HEK293 (cell line): ENCODE measurements around the gene ABCC2.

Source experiments
- CTCF ChIA-PET: fragments of 350-600 bp; formaldehyde crosslinking; extraction: SDS; loops from one replicate; lab custom pipeline; 2021; ENCODE audit warnings: antibody characterized with exemption; lab: Yijun Ruan, JAX
- POLR2A ChIA-PET: fragments of 300-600 bp; formaldehyde crosslinking; extraction: SDS; loops from one replicate; lab custom pipeline; 2020; ENCODE audit warnings: antibody characterized with exemption, inconsistent platforms; lab: Yijun Ruan, JAX
- H3K27ac ChIP-seq: fragments of 200-500 bp; sonication (Bioruptor generic); 2 replicates; pipeline ENCODE4 v1.5.1; 2014; ENCODE audit warnings: low read depth, low read length, control low read depth, inconsistent platforms; ENCODE audit errors: extremely low read depth
- H3K36me3 ChIP-seq, 2 experiments: fragments of 200-500 bp in 1 of 2; sonication (Bioruptor generic) in 1 of 2; 1 replicate in 1 of 2; 2 replicates in 1 of 2; pipeline ENCODE4 v1.5.1; 2014 to 2017; ENCODE audit warnings: inconsistent platforms in 2 of 2, low read length in 2 of 2; ENCODE audit not compliant: control insufficient read depth in 2 of 2, insufficient read depth in 1 of 2
- H3K4me1 ChIP-seq: fragments of 200-500 bp; sonication (Bioruptor generic); 2 replicates; pipeline ENCODE4 v1.5.1; 2014; ENCODE audit warnings: mild to moderate bottlenecking, low read length, inconsistent platforms; ENCODE audit not compliant: control insufficient read depth, insufficient read depth
- H3K4me3 ChIP-seq: 2 replicates; pipeline ENCODE4 v1.5.1; 2011; ENCODE audit warnings: low read depth, mild to moderate bottlenecking, control low read depth, low read length, moderate library complexity
- H3K9me3 ChIP-seq: fragments of 200-500 bp; sonication (Bioruptor generic); 2 replicates; pipeline ENCODE4 v1.5.1; 2014; ENCODE audit warnings: low read depth, low read length, inconsistent platforms; ENCODE audit not compliant: control insufficient read depth, insufficient read depth
- BCL6B ChIP-seq: fragments of 450-650 bp; formaldehyde crosslinking; IDR thresholded peaks from 2 replicates; pipeline ENCODE4 v1.5.1; 2017; ENCODE audit warnings: missing biosample characterization, missing genetic modification characterization
- GLIS1 ChIP-seq: fragments of 450-650 bp; formaldehyde crosslinking; IDR thresholded peaks from 2 replicates; pipeline ENCODE4 v1.5.1; 2016; ENCODE audit warnings: missing biosample characterization, missing genetic modification characterization
- GLIS2 ChIP-seq: fragments of 450-650 bp; formaldehyde crosslinking; IDR thresholded peaks from 2 replicates; pipeline ENCODE4 v1.5.1; 2016; ENCODE audit warnings: missing biosample characterization, missing genetic modification characterization
- PRDM2 ChIP-seq: fragments of 450-650 bp; formaldehyde crosslinking; IDR thresholded peaks from 2 replicates; pipeline ENCODE4 v1.5.1; 2016; ENCODE audit warnings: missing biosample characterization, missing genetic modification characterization, borderline replicate concordance
- REPIN1 ChIP-seq: fragments of 450-650 bp; formaldehyde crosslinking; IDR thresholded peaks from 2 replicates; pipeline ENCODE4 v1.5.1; 2017; ENCODE audit warnings: missing biosample characterization, missing genetic modification characterization, low read depth
- SETDB1 ChIP-seq: IDR thresholded peaks from one replicate; pipeline ENCODE4 v1.6.1; 2017; ENCODE audit warnings: mild to moderate bottlenecking, low read length, moderate library complexity, mixed read lengths; ENCODE audit not compliant: insufficient read length
- ZBTB10 ChIP-seq: fragments of 450-650 bp; formaldehyde crosslinking; IDR thresholded peaks from 2 replicates; pipeline ENCODE4 v1.5.1; 2016; ENCODE audit warnings: missing biosample characterization, missing genetic modification characterization
- ZBTB26 ChIP-seq: fragments of 450-650 bp; formaldehyde crosslinking; optimal IDR thresholded peaks from 2 replicates; pipeline ENCODE3; 2016; ENCODE audit warnings: missing biosample characterization, mild to moderate bottlenecking, missing genetic modification characterization
- ZBTB44 ChIP-seq: fragments of 450-650 bp; IDR thresholded peaks from 2 replicates; pipeline ENCODE4 v1.5.1; 2018; ENCODE audit warnings: missing biosample characterization, mild to moderate bottlenecking, missing genetic modification characterization
- ZFP37 ChIP-seq: fragments of 450-650 bp; formaldehyde crosslinking; IDR thresholded peaks from 2 replicates; pipeline ENCODE4 v1.5.1; 2016; ENCODE audit warnings: missing biosample characterization, missing genetic modification characterization
- ZFP69B ChIP-seq: fragments of 450-650 bp; formaldehyde crosslinking; IDR thresholded peaks from 2 replicates; pipeline ENCODE4 v1.5.1; 2016; ENCODE audit warnings: missing biosample characterization, missing genetic modification characterization
- ZNF404 ChIP-seq: fragments of 450-650 bp; formaldehyde crosslinking; IDR thresholded peaks from 2 replicates; pipeline ENCODE4 v1.5.1; 2017; ENCODE audit warnings: missing biosample characterization, missing genetic modification characterization
- ZNF48 ChIP-seq: fragments of 450-650 bp; formaldehyde crosslinking; IDR thresholded peaks from 2 replicates; pipeline ENCODE4 v1.5.1; 2016; ENCODE audit warnings: missing biosample characterization, missing genetic modification characterization
- ZNF561 ChIP-seq: fragments of 450-650 bp; IDR thresholded peaks from 2 replicates; pipeline ENCODE4 v1.5.1; 2018; ENCODE audit warnings: missing biosample characterization, missing genetic modification characterization, borderline replicate concordance
- ZNF596 ChIP-seq: fragments of 450-650 bp; IDR thresholded peaks from 2 replicates; pipeline ENCODE4 v1.5.0; 2018; ENCODE audit warnings: missing biosample characterization, mild to moderate bottlenecking, missing genetic modification characterization, moderate library complexity
- ZNF623 ChIP-seq: fragments of 450-650 bp; formaldehyde crosslinking; IDR thresholded peaks from 2 replicates; pipeline ENCODE4 v1.5.1; 2016; ENCODE audit warnings: missing biosample characterization, missing genetic modification characterization
- ZNF664 ChIP-seq: fragments of 450-650 bp; formaldehyde crosslinking; IDR thresholded peaks from 2 replicates; pipeline ENCODE4 v1.5.1; 2016; ENCODE audit warnings: missing biosample characterization, missing genetic modification characterization
- ZNF670 ChIP-seq: fragments of 450-650 bp; formaldehyde crosslinking; IDR thresholded peaks from 2 replicates; pipeline ENCODE4 v1.5.1; 2016; ENCODE audit warnings: missing biosample characterization, missing genetic modification characterization, low read depth
- ZNF704 ChIP-seq: fragments of 450-650 bp; formaldehyde crosslinking; IDR thresholded peaks from 2 replicates; pipeline ENCODE4 v1.5.1; 2016; ENCODE audit warnings: missing biosample characterization, missing genetic modification characterization

ABCC2 gene

GRCh38 chr10:99850767-99851340 lies 68.4 kb downstream of the ABCC2 start:
- Histone ChIP-seq H3K4me3 (no peak overlapping the region), H3K4me1 (no peaks in the 10 kb centered on the region), H3K9me3 (no peaks in the 10 kb centered on the region), H3K36me3 (no peaks in the 10 kb centered on the region), H3K27ac (no peak overlapping the region)
- ChIA-PET CTCF (interaction anchor here (1.7 to 17.6 kb wide), 2 partner anchors 8 to 197 kb away, joined by 5 to 264 read pairs; no protein-coding TSS in a partner anchor), POLR2A (no interaction called here)
- TF ChIP-seq ZNF404 (tag by site-specific recombination), result no peak
- TF ChIP-seq ZNF704 (tag by site-specific recombination), result no peak
- no peak for TF ChIP-seq ZNF48 (tag by site-specific recombination)
- no peak for TF ChIP-seq ZNF670
- TF ChIP-seq ZNF596 (tag by site-specific recombination), result no peak
- no peak for TF ChIP-seq ZFP69B (tag by site-specific recombination)
- TF ChIP-seq GLIS2 (tag by site-specific recombination), result no peak
- TF ChIP-seq ZBTB26, result no peak
- no peak for TF ChIP-seq GLIS1 (tag by site-specific recombination)
- no peak for TF ChIP-seq ZNF561 (tag by site-specific recombination)
- TF ChIP-seq PRDM2 (tag by site-specific recombination), result no peak
- TF ChIP-seq REPIN1 (tag by site-specific recombination), result no peak
- no peak for TF ChIP-seq ZBTB44 (tag by site-specific recombination)
- TF ChIP-seq ZNF623 (tag by site-specific recombination), result no peak
- TF ChIP-seq BCL6B, result no peak
- no peak for TF ChIP-seq ZBTB10 (tag by site-specific recombination)
- TF ChIP-seq ZNF664 (tag by site-specific recombination), result no peak
- no peak for TF ChIP-seq SETDB1
- TF ChIP-seq ZFP37, result no peak
